CD14-positive monocyte (primary cell): ENCODE data around the gene HLCS. TPM values are rescaled to one million over a fixed set of nuclear protein-coding genes. Genes with fewer than 3 reads are reported as not detected.

Source experiments
- DNase-seq, 3 donors: peaks; one replicate each; pipeline ENCODE4 v3.0.0-alpha.2; 2011 to 2022
- H2AFZ ChIP-seq: 2 replicates; pipeline ENCODE4 v1.6.0; 2012; ENCODE audit warnings: mild to moderate bottlenecking, low read depth, low read length, inconsistent platforms; ENCODE audit not compliant: insufficient read depth, poor library complexity, severe bottlenecking
- H3K27ac ChIP-seq, 2 donors: 1 replicate in 1 of 2; 2 replicates in 1 of 2; pipeline ENCODE4 v1.5.1; 2012 to 2013; ENCODE audit warnings: low read length in 2 of 2, control low read depth in 1 of 2, inconsistent platforms in 1 of 2, low read depth in 1 of 2, mild to moderate bottlenecking in 1 of 2
- H3K27me3 ChIP-seq, 2 donors: one replicate each; pipeline versions ENCODE4 v1.6.0 to v1.6.1; 2011 to 2013; ENCODE audit warnings: low read length in 2 of 2; ENCODE audit not compliant: control insufficient read depth in 2 of 2, insufficient read depth in 2 of 2
- H3K36me3 ChIP-seq, 2 donors: replicated peaks in 1 of 2; 1 replicate in 1 of 2; 2 replicates in 1 of 2; pipeline versions ENCODE4 v1.5.1 to v1.6.1; 2012 to 2013; ENCODE audit warnings: low read length in 2 of 2, control low read depth in 1 of 2, inconsistent platforms in 1 of 2, mild to moderate bottlenecking in 1 of 2; ENCODE audit not compliant: insufficient read depth in 2 of 2, control insufficient read depth in 1 of 2
- H3K4me1 ChIP-seq, 2 donors: 1 replicate in 1 of 2; 2 replicates in 1 of 2; pipeline versions ENCODE4 v1.5.1 to v1.6.1; 2012 to 2013; ENCODE audit warnings: low read length in 2 of 2, control low read depth in 1 of 2, inconsistent platforms in 1 of 2, mild to moderate bottlenecking in 1 of 2, moderate library complexity in 1 of 2; ENCODE audit not compliant: insufficient read depth in 2 of 2, control insufficient read depth in 1 of 2
- H3K4me2 ChIP-seq: replicated peaks from 2 replicates; pipeline ENCODE3; 2012; ENCODE audit warnings: low read length, moderate library complexity, mild to moderate bottlenecking; ENCODE audit not compliant: poor library complexity, severe bottlenecking; ENCODE audit errors: extremely low read depth
- H3K4me3 ChIP-seq, 3 experiments: fragments of 200-600 bp in 1 of 3; sonication (generic) in 1 of 3; replicated peaks in 1 of 3; 1 replicate in 2 of 3; 2 replicates in 1 of 3; pipeline ENCODE4 v1.5.1; 2011 to 2013; ENCODE audit warnings: low read length in 3 of 3, mild to moderate bottlenecking in 3 of 3, control low read depth in 2 of 3, low read depth in 2 of 3, inconsistent platforms in 1 of 3, moderate library complexity in 1 of 3
- H3K79me2 ChIP-seq: 2 replicates; pipeline ENCODE4 v1.6.0; 2012; ENCODE audit warnings: mild to moderate bottlenecking, control low read depth, inconsistent platforms, low read length, moderate library complexity; ENCODE audit not compliant: insufficient read depth
- H3K9ac ChIP-seq: 2 replicates; pipeline ENCODE4 v1.6.0; 2017; ENCODE audit warnings: low read length, mild to moderate bottlenecking; ENCODE audit not compliant: insufficient read depth, poor library complexity, severe bottlenecking
- H3K9me3 ChIP-seq, 2 donors: replicated peaks in 1 of 2; 1 replicate in 1 of 2; 2 replicates in 1 of 2; pipeline versions ENCODE4 v1.5.1 to v1.6.1; 2012 to 2013; ENCODE audit warnings: low read length in 2 of 2, control low read depth in 1 of 2; ENCODE audit not compliant: control insufficient read depth in 1 of 2, insufficient read depth in 1 of 2
- H4K20me1 ChIP-seq: 2 replicates; pipeline ENCODE4 v1.6.0; 2012; ENCODE audit warnings: mild to moderate bottlenecking, low read length, control low read depth, moderate library complexity; ENCODE audit not compliant: insufficient read depth
- H3K27ac Mint-ChIP-seq, 7 donors: one replicate each; pipeline ENCODE4 v1.8.0; 2020; ENCODE audit warnings: mild to moderate bottlenecking in 7 of 7, mixed read lengths in 7 of 7, moderate library complexity in 6 of 7, inconsistent platforms in 2 of 7
- H3K27me3 Mint-ChIP-seq, 3 donors: one replicate each; pipeline ENCODE4 v1.8.0; 2021 to 2022; ENCODE audit warnings: low read depth in 3 of 3, mild to moderate bottlenecking in 3 of 3, mixed read lengths in 3 of 3, moderate library complexity in 3 of 3, inconsistent platforms in 1 of 3
- H3K36me3 Mint-ChIP-seq, 2 donors: one replicate each; pipeline ENCODE4 v1.8.0; 2020; ENCODE audit warnings: mixed read lengths in 2 of 2, inconsistent platforms in 1 of 2, mild to moderate bottlenecking in 1 of 2
- H3K4me1 Mint-ChIP-seq: one replicate; pipeline ENCODE4 v1.8.0; 2020; ENCODE audit warnings: mild to moderate bottlenecking, mixed read lengths
- H3K4me3 Mint-ChIP-seq, 2 donors: one replicate each; pipeline ENCODE4 v1.8.0; 2020; ENCODE audit warnings: mild to moderate bottlenecking in 2 of 2, mixed read lengths in 2 of 2, moderate library complexity in 1 of 2
- H3K9me3 Mint-ChIP-seq, 7 donors: one replicate each; pipeline ENCODE4 v1.8.0; 2020 to 2022; ENCODE audit warnings: mixed read lengths in 7 of 7, mild to moderate bottlenecking in 6 of 7, moderate library complexity in 6 of 7, inconsistent platforms in 2 of 7
- WGBS: methylation state at CpG from one replicate; pipeline ENCODE4 v1.1.5; 2013; ENCODE audit warnings: missing lambda C conversion rate; ENCODE audit not compliant: insufficient coverage; 5-methylcytosine and 5-hydroxymethylcytosine counted together
- intact Hi-C, 2 donors: fragments of 100-400 bp; cut with micrococcal nuclease; formaldehyde crosslinking; loops; one replicate each; pipeline versions ENCODE4 v1.15.0 to v1.15.1; 2023
- polyA plus RNA-seq, 3 donors: library from polyadenylated mRNA; depleted of rRNA in 1 of 3; unstranded in 2 of 3; stranded (reverse) in 1 of 3; fragments of 300-500 nt in 2 of 3; fragments of >200 nt in 1 of 3; fragmentation: Illumina TruSeq in 2 of 3; gene quantifications; 1 replicate in 2 of 3; 2 replicates in 1 of 3; pipeline ENCODE4 v1.2.3, GENCODE V29; 2012 to 2021
- TF ChIP-seq, protein P1 (sequence below): fragments of 200-600 bp; IDR thresholded peaks from one replicate; pipeline ENCODE4 v1.8.0; 2022; ENCODE audit warnings: antibody characterized with exemption, mild to moderate bottlenecking

Gene HLCS
- polyA plus RNA-seq, 3 donors, result 2.1 to 3.1 (median 2.2) TPM

DNA sequence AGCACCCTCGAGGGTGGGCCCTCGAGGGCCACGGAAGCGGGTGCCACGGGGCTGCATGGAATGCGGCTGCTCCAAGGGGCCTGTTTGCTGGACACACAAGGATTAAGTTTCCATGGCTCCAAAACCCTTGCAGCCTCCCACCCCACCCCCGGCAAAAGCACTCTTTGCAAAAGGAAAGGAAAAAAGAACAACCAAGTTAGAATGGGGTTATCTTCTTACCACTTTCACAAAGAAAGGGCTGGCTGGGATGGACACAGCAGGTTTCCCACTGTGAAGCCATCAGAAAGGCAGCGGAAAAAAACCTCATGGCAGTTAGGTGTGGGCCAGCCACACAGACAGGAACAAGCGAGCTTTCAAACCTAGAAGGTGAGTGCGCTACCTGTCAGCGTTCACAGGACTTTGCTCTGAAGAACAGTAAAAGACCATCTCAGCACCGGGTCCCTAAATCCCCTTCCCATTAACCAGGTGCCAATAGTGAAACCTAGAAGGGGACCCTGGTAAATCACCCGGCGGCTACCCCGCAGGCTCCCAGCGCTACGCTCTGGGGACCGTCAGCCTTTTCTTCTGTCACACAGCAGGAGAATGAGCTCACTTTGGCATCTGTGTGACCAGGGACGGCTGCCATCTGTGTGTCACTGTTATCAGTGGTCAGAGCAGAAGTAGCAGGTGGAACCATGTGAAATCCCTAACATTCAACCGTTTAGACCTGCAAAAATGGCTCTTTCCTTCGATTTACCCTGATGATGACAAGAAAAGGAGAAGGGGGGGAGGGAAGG, 174.6 kb downstream of the HLCS start:
- Mint-ChIP-seq H3K27me3 (peaks cover 0 to 5% (median 2%) of the 10 kb centered on the region in 3 donors), H3K27ac (no peak overlapping the region)
- intact Hi-C loops, result no loop called here

DNA sequence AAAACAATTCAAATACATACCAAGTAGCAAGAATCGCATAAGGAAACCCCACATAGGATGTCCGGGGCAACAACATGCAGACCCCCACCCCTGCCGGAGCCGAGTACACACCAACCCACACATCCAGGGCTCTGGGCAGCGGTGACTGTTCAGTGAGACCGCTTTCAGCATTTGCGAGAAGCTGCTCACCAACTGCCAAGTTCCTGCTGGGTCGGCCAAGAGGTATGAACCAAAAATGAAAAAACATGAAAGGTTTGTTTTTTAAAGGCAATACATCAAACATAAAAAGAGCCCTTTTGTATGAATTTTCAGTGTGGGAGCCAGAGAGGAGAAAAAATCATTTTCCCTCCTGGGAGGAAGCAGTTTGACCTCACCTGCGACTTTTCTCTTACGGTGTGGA, 175.3 kb downstream of the HLCS start:
- Mint-ChIP-seq H3K27ac (no peak overlapping the region), H3K9me3 (peaks cover 9 to 18% (median 15%) of the 10 kb centered on the region in 7 donors), H3K4me3 (no peak overlapping the region), H3K4me1 (no peaks in the 10 kb centered on the region), H3K27me3 (peaks cover 0 to 5% (median 2%) of the 10 kb centered on the region in 3 donors), H3K36me3 (no peaks in the 10 kb centered on the region)
- Histone ChIP-seq H4K20me1 (no peaks in the 10 kb centered on the region), H3K27ac (no peak overlapping the region), H3K4me3 (no peak overlapping the region), H3K9ac (no peak overlapping the region), H3K4me1 (no peaks in the 10 kb centered on the region), H3K9me3 (peaks cover 11 to 16% of the 10 kb centered on the region in 2 donors), H2AFZ (no peak overlapping the region), H3K79me2 (no peaks in the 10 kb centered on the region), H3K27me3 (no peaks in the 10 kb centered on the region), H3K36me3 (no peaks in the 10 kb centered on the region), H3K4me2 (no peak overlapping the region)
- no peak for DNase-seq
- intact Hi-C loops, result no loop called here
- TF ChIP-seq, protein P1, sequence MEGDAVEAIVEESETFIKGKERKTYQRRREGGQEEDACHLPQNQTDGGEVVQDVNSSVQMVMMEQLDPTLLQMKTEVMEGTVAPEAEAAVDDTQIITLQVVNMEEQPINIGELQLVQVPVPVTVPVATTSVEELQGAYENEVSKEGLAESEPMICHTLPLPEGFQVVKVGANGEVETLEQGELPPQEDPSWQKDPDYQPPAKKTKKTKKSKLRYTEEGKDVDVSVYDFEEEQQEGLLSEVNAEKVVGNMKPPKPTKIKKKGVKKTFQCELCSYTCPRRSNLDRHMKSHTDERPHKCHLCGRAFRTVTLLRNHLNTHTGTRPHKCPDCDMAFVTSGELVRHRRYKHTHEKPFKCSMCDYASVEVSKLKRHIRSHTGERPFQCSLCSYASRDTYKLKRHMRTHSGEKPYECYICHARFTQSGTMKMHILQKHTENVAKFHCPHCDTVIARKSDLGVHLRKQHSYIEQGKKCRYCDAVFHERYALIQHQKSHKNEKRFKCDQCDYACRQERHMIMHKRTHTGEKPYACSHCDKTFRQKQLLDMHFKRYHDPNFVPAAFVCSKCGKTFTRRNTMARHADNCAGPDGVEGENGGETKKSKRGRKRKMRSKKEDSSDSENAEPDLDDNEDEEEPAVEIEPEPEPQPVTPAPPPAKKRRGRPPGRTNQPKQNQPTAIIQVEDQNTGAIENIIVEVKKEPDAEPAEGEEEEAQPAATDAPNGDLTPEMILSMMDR, result no peak
- WGBS, result 97% methylated on average over 7 of the region's 10 CpGs

More for the DNA sequence above, 174.6 kb downstream of the HLCS start:
- Histone ChIP-seq H3K27me3 (no peaks in the 10 kb centered on the region), H3K36me3 (no peaks in the 10 kb centered on the region), H3K9me3 (peaks cover 15 to 22% of the 10 kb centered on the region in 2 donors), H2AFZ (no peak overlapping the region), H4K20me1 (no peaks in the 10 kb centered on the region), H3K9ac (no peak overlapping the region), H3K4me2 (no peak overlapping the region), H3K4me1 (no peaks in the 10 kb centered on the region), H3K79me2 (no peaks in the 10 kb centered on the region), H3K27ac (no peak overlapping the region), H3K4me3 (no peak overlapping the region)
- TF ChIP-seq, protein P1, result no peak
- no peak for DNase-seq
- Mint-ChIP-seq H3K4me3 (no peak overlapping the region), H3K36me3 (no peaks in the 10 kb centered on the region), H3K9me3 (peaks cover 11 to 20% (median 18%) of the 10 kb centered on the region in 7 donors), H3K4me1 (no peaks in the 10 kb centered on the region)
- 98% methylated on average over 12 of the region's 21 CpGs for WGBS
